Heart left ventricle (tissue), 16 donors: Measurements from ENCODE around the gene AFF3. TPM values are rescaled to one million over a fixed set of nuclear protein-coding genes. Genes with fewer than 3 reads are reported as not detected.

ENCODE experiments used
- ATAC-seq, 4 donors: fragments of 200-7000 bp; cut with Tn5 transposase; one replicate each; pipeline ENCODE4 v1.9.1; 2020 to 2022; ENCODE audit warnings: moderate library complexity in 4 of 4, mild to moderate bottlenecking in 3 of 4, moderate number of reproducible peaks in 1 of 4
- DNase-seq, 5 donors: peaks; one replicate each; pipeline ENCODE4 v3.0.0-alpha.2; 2020
- H3K27ac ChIP-seq, 12 donors: fragments of 200-600 bp; sonication (generic) in 4 of 12; one replicate each; pipeline versions ENCODE4 v1.5.0 to v1.8.0; 2016 to 2022; ENCODE audit warnings: mild to moderate bottlenecking in 2 of 12
- H3K27me3 ChIP-seq, 9 donors: fragments of 200-600 bp; sonication (generic) in 2 of 9; one replicate each; pipeline versions ENCODE4 v1.5.1 to v1.8.0; 2016 to 2022; ENCODE audit warnings: mild to moderate bottlenecking in 3 of 9
- H3K36me3 ChIP-seq, 9 donors: fragments of 200-600 bp; sonication (generic) in 2 of 9; one replicate each; pipeline versions ENCODE4 v1.5.0 to v1.8.0; 2018 to 2022; ENCODE audit warnings: mild to moderate bottlenecking in 2 of 9
- H3K4me1 ChIP-seq, 12 donors: fragments of 200-600 bp; sonication (generic) in 4 of 12; one replicate each; pipeline versions ENCODE4 v1.5.0 to v1.8.0; 2016 to 2022; ENCODE audit warnings: mild to moderate bottlenecking in 3 of 12
- H3K4me3 ChIP-seq, 12 donors: fragments of 200-600 bp; sonication (generic) in 4 of 12; one replicate each; pipeline versions ENCODE4 v1.5.0 to v1.8.0; 2017 to 2022; ENCODE audit warnings: mild to moderate bottlenecking in 9 of 12, moderate library complexity in 4 of 12
- H3K9me3 ChIP-seq, 12 donors: fragments of 200-600 bp; sonication (generic) in 4 of 12; one replicate each; pipeline versions ENCODE4 v1.5.0 to v1.8.0; 2016 to 2022; ENCODE audit warnings: mild to moderate bottlenecking in 1 of 12
- CTCF ChIP-seq, 12 donors: fragments of 200-600 bp; sonication (generic) in 4 of 12; IDR thresholded peaks; one replicate each; pipeline versions ENCODE4 v1.5.0 to v1.8.0; 2018 to 2022; ENCODE audit warnings: antibody characterized with exemption in 12 of 12, mild to moderate bottlenecking in 5 of 12
- POLR2A ChIP-seq, 2 donors: fragments of 450-650 bp; IDR thresholded peaks; one replicate each; pipeline ENCODE4 v1.6.1; 2017; ENCODE audit warnings: antibody characterized with exemption in 2 of 2, mild to moderate bottlenecking in 2 of 2, moderate library complexity in 2 of 2
- WGBS, 4 donors: extraction: QIAGEN DNeasy Blood & Tissue Kit in 2 of 4; methylation state at CpG; one replicate each; pipeline versions ENCODE4 v1.1.5 to v1.1.7; 2013 to 2018; 5-methylcytosine and 5-hydroxymethylcytosine counted together
- intact Hi-C, 10 donors: fragments of 100-400 bp; cut with DNase I; formaldehyde crosslinking; loops; one replicate each; pipeline versions ENCODE4 v1.11.1 to v1.14.2; 2022
- polyA plus RNA-seq, 2 donors: library from polyadenylated mRNA; stranded (reverse); fragments of 200-250 nt; gene quantifications; one replicate each; pipeline ENCODE4 v1.2.3, GENCODE V29; 2013
- total RNA-seq, 9 donors: library from RNA; depleted of rRNA in 2 of 9; stranded (reverse); fragments of >200 nt in 2 of 9; fragmentation: NEBNext Ultra II Directional in 3 of 9; extraction: Animal tissue kit (Norgen Biotek cat#: 25700) in 3 of 9; gene quantifications; one replicate each; pipeline versions ENCODE4 v1.1.0 to v1.2.4, GENCODE V29; 2016 to 2023
- donor health status: ischemic (EF 13 %, LVEDD 7.1; RV severe dilation, severe dysfunction).
- donor health status: healthy with polysubstance abuse.
- donor health status: DM: no; HTN: yes; CAD: no.
- donor health status: DM: no; HTN: no; CAD: no.
- donor health status: ischemic (EF 25% LVEDD 6.9; RV normal size, moderate dysfunction).
- donor health status: ischemic (EF 25% LVEDD 5.7; RV mildly dilated, moderate dysfunction).
- donor health status: healthy.
- donor health status: DM: yes; HTN: yes; CAD: no.
- donor health status: ischemic (EF 35%, LVEDD 5.7; RV mildly dilated, moderate dysfunction).
- donor health status: nonischemic (EF 11% LVEDD 7.7; RV severe dilation, severe dysfunction).
- donor health status: DM: yes; HTN: yes; CAD: no.
- donor health status: PGD.
- donor health status: ischemic (EF 29% LVEDD 5.4; RV normal size, mild dysfunction).
- donor health status: nonischemic (EF 23%, LVEDD 6.1; RV moderate dilation, normal function).

Gene AFF3
- total and polyA plus RNA-seq, 11 donors, result 1.3 to 15.5 (median 4.7) TPM

GRCh38 chr2:99623035-99623434, 519.4 kb downstream of the AFF3 start:
- Histone ChIP-seq H3K4me1 (peaks cover 0 to 46% (median 22%) of the 10 kb centered on the region in 12 donors), H3K27me3 (no peaks in the 10 kb centered on the region), H3K4me3 (no peak overlapping the region), H3K36me3 (no peaks in the 10 kb centered on the region), H3K9me3 (no peaks in the 10 kb centered on the region), H3K27ac (no peak overlapping the region)
- intact Hi-C loops, result no loop called here
- no peak for TF ChIP-seq CTCF (IDR thresholded peaks at IDR 0.05)
- TF ChIP-seq POLR2A (IDR thresholded peaks at IDR 0.05), result no peak
- WGBS, 4 donors, result 97 to 100% (median 98%) methylated on average over 4 of the region's 4 CpGs
- DNase-seq (no peak), ATAC-seq (no peak)

GRCh38 chr2:99622534-99622933, 519.9 kb downstream of the AFF3 start:
- Histone ChIP-seq H3K9me3 (no peaks in the 10 kb centered on the region), H3K27me3 (no peaks in the 10 kb centered on the region), H3K4me3 (no peak overlapping the region), H3K4me1 (peaks cover 0 to 46% (median 22%) of the 10 kb centered on the region in 12 donors), H3K36me3 (no peaks in the 10 kb centered on the region), H3K27ac (peak overlapping the region in 1 of 12 donors; percentile 2)
- intact Hi-C loops, result no loop called here
- DNase-seq (no peak), ATAC-seq (no peak)
- 76 to 84% (median 82%) methylated on average over 6 of the region's 6 CpGs for WGBS, 4 donors
- no peak for TF ChIP-seq POLR2A (IDR thresholded peaks at IDR 0.05)
- no peak for TF ChIP-seq CTCF (IDR thresholded peaks at IDR 0.05)

- peaks cover 0 to 46% (median 22%) of the 10 kb centered on the region in 12 donors for H3K4me1 ChIP-seq
- WGBS, 4 donors, result 87 to 92% (median 90%) methylated on average over 5 of the region's 5 CpGs
Observed at GRCh38 chr2:99621774-99622173, 520.6 kb downstream of the AFF3 start.

GRCh38 chr2:99621106-99621505, 521.3 kb downstream of the AFF3 start:
- H3K27me3 ChIP-seq, result no peaks in the 10 kb centered on the region
- intact Hi-C loops, result no loop called here
- TF ChIP-seq CTCF (IDR thresholded peaks at IDR 0.05), result no peak
- no peak for TF ChIP-seq POLR2A (IDR thresholded peaks at IDR 0.05)
- peaks cover 0 to 46% (median 22%) of the 10 kb centered on the region in 12 donors for H3K4me1 ChIP-seq
- no peaks in the 10 kb centered on the region for H3K9me3 ChIP-seq
- no peak overlapping the region for H3K4me3 ChIP-seq
- no peaks in the 10 kb centered on the region for H3K36me3 ChIP-seq
- peak in 3 of 4 donors; percentile 51 to 59 (median 57) for ATAC-seq
- WGBS, 4 donors, result 53 to 62% (median 57%) methylated on average over 3 to 4 of the region's 4 CpGs
- H3K27ac ChIP-seq, result peak overlapping the region in 1 of 12 donors; percentile 36
- no peak for DNase-seq

More at GRCh38 chr2:99621774-99622173, 520.6 kb downstream of the AFF3 start:
- no peak for TF ChIP-seq CTCF (IDR thresholded peaks at IDR 0.05)
- no peak for TF ChIP-seq POLR2A (IDR thresholded peaks at IDR 0.05)
- no peak overlapping the region for H3K4me3 ChIP-seq
- H3K27ac ChIP-seq, result no peak overlapping the region
- no peak for DNase-seq
- no peaks in the 10 kb centered on the region for H3K9me3 ChIP-seq
- no peaks in the 10 kb centered on the region for H3K27me3 ChIP-seq
- no peaks in the 10 kb centered on the region for H3K36me3 ChIP-seq
- intact Hi-C loops, result no loop called here
- no peak for ATAC-seq
